Esophagus squamous epithelium (tissue), 5 donors: ENCODE measurements around the gene MSL3B.

Experiments
- DNase-seq: peaks from one replicate; lab custom pipeline; 2025; lab: John Stamatoyannopoulos, UW
- H3K27ac ChIP-seq, 4 donors: fragments of 200-600 bp; sonication (generic); one replicate each; pipeline ENCODE4 v1.5.1; 2016 to 2019; ENCODE audit warnings: mild to moderate bottlenecking in 1 of 4
- H3K27me3 ChIP-seq, 4 donors: fragments of 200-600 bp; sonication (generic); 1 replicate in 3 of 4; 2 replicates in 1 of 4; pipeline versions ENCODE4 v1.5.1 to v1.6.0; 2017 to 2021; ENCODE audit warnings: antibody characterized with exemption in 1 of 4
- H3K36me3 ChIP-seq, 3 donors: fragments of 200-600 bp; sonication (generic); one replicate each; pipeline ENCODE4 v1.5.1; 2016 to 2019
- H3K4me1 ChIP-seq, 3 donors: fragments of 200-600 bp; sonication (generic); one replicate each; pipeline ENCODE4 v1.5.1; 2017 to 2019
- H3K4me3 ChIP-seq, 4 donors: fragments of 200-600 bp; sonication (generic); 1 replicate in 3 of 4; 2 replicates in 1 of 4; pipeline ENCODE4 v1.5.1; 2016 to 2019; ENCODE audit warnings: mild to moderate bottlenecking in 2 of 4, moderate library complexity in 1 of 4
- H3K9me3 ChIP-seq, 3 donors: fragments of 200-600 bp; sonication (generic); one replicate each; pipeline ENCODE4 v1.5.1; 2016 to 2019
- POLR2A ChIP-seq, 4 donors: fragments of 450-650 bp; IDR thresholded peaks; one replicate each; pipeline ENCODE4 v1.6.1; 2017; ENCODE audit warnings: antibody characterized with exemption in 4 of 4, mild to moderate bottlenecking in 4 of 4, moderate library complexity in 3 of 4
- WGBS, 2 donors: methylation state at CpG; one replicate each; pipeline ENCODE4 v1.1.5; 2018; 5-methylcytosine and 5-hydroxymethylcytosine counted together
- intact Hi-C: fragments of 100-400 bp; cut with DNase I; formaldehyde crosslinking; loops from one replicate; pipeline ENCODE4 v1.15.0; 2022
- TF ChIP-seq, protein P1 (sequence below), 6 experiments: fragments of 450-650 bp in 4 of 6; fragments of 200-600 bp in 2 of 6; sonication (generic) in 2 of 6; IDR thresholded peaks; one replicate each; pipeline ENCODE4 v1.5.1; 2016 to 2019; ENCODE audit warnings: antibody characterized with exemption in 6 of 6, mild to moderate bottlenecking in 4 of 6, moderate library complexity in 4 of 6
- donor health status: DM: yes; HTN: yes; CAD: no.

Gene MSL3B

DNA sequence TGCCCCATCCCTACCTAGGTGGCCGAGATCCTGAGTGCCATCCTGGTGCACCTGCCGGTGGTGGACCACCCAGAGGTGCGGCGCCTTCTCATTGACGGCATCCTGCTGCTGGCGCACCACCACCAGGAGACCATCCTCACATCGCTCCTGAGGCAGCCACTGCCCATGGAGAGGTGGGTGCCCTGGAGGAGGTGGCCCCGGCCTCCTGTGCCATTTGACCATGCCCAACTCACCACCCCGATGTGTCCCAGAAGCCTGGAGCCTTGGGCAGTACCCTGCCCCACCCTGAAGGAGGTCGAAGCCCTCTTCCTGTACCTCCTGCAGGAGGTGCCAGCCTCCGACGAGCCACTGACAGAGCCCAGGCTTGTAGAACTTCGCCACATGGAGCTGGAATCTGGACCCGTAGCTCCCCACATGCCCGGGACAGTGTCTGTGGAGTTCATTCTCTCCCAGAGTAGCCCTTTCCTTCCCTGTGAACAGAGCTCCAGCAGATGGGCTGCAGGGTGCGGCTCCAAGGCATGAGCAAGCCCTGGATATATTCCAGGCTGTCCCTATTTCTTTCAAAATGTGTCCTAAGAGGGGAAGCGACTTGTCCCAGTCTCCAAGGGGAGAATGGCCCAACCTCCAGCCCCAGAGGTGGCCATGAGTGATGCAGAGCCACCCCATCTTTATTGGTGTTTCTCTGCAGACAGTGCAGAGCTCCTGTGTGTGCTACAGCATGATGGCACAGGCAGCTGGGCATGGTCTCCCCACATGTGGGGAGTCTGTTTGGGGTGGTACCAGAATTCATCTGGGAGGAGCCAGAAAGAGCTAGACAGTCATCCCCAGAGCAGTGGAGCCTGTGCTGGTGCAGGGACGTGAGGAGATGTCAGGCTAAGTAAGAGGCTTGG, 48.1 kb downstream of the MSL3B start:
- no peak overlapping the region for H3K4me3 ChIP-seq
- H3K9me3 ChIP-seq = no peaks in the 10 kb centered on the region
- no peak for DNase-seq
- intact Hi-C loops = no loop called here
- H3K4me1 ChIP-seq = no peaks in the 10 kb centered on the region
- no peaks in the 10 kb centered on the region for H3K27me3 ChIP-seq
- no peak overlapping the region for H3K27ac ChIP-seq
- no peaks in the 10 kb centered on the region for H3K36me3 ChIP-seq
- TF ChIP-seq, protein P1, sequence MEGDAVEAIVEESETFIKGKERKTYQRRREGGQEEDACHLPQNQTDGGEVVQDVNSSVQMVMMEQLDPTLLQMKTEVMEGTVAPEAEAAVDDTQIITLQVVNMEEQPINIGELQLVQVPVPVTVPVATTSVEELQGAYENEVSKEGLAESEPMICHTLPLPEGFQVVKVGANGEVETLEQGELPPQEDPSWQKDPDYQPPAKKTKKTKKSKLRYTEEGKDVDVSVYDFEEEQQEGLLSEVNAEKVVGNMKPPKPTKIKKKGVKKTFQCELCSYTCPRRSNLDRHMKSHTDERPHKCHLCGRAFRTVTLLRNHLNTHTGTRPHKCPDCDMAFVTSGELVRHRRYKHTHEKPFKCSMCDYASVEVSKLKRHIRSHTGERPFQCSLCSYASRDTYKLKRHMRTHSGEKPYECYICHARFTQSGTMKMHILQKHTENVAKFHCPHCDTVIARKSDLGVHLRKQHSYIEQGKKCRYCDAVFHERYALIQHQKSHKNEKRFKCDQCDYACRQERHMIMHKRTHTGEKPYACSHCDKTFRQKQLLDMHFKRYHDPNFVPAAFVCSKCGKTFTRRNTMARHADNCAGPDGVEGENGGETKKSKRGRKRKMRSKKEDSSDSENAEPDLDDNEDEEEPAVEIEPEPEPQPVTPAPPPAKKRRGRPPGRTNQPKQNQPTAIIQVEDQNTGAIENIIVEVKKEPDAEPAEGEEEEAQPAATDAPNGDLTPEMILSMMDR (IDR thresholded peaks at IDR 0.05) = no peak
- TF ChIP-seq POLR2A (IDR thresholded peaks at IDR 0.05) = no peak
- 77 to 79% methylated on average over 15 to 17 of the region's 18 CpGs for WGBS, 2 donors

DNA sequence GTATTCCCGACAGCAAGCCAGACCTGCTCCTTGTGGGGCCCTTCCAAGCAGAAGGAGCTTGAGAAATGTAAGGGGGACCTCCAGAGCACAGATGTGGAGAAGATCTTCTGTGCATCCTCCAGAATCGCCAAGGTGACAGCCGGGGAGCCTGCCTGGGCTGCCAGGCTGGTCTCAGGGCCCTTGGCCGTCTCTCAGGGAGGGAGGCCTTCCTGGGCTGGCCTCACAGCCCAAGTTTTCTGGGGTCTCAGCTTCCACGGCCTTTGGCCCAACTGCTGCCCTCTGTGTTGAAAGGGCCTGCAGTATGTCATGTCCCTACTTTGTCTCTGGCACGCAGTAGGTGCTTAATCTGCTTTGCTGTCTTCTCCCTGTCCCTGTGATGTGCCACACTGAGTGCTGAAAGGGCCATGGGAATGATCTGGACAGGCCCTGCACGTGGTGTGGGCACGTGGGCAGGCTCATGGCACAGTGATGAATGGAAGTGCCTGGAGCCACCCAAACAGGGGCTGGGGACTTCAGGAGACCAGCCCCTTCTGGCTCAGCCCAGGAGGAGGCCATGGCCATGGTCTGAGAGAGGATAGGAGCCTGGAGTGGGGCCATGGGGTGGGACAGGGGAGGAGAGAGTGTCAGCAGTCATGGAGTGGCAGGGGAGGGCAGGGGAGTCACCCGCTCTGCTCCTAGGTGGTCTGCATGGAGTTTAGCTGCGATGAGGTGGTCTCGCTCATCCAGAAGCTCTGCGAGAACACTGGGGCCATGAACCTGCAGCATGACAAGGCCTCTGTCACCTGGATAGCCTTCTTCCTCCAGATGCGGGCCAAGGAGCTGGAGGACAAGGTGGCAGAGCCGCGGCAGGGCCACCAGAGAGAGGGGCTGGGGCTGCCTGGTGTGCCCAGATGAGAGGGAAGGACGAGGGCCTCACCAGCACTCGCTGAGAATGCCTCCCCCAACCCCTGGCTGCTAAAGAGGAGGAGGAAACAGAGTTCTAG, 49.3 kb downstream of the MSL3B start:
- no peak overlapping the region for H3K27ac ChIP-seq
- no peaks in the 10 kb centered on the region for H3K36me3 ChIP-seq
- TF ChIP-seq POLR2A (IDR thresholded peaks at IDR 0.05) = no peak
- TF ChIP-seq, protein P1 (IDR thresholded peaks at IDR 0.05) = no peak
- 72 to 74% methylated on average over 2 to 9 of the region's 17 CpGs for WGBS, 2 donors
- no peaks in the 10 kb centered on the region for H3K27me3 ChIP-seq
- intact Hi-C loops = no loop called here
- H3K4me3 ChIP-seq = no peak overlapping the region
- DNase-seq = no peak
- no peaks in the 10 kb centered on the region for H3K4me1 ChIP-seq
- no peaks in the 10 kb centered on the region for H3K9me3 ChIP-seq

DNA sequence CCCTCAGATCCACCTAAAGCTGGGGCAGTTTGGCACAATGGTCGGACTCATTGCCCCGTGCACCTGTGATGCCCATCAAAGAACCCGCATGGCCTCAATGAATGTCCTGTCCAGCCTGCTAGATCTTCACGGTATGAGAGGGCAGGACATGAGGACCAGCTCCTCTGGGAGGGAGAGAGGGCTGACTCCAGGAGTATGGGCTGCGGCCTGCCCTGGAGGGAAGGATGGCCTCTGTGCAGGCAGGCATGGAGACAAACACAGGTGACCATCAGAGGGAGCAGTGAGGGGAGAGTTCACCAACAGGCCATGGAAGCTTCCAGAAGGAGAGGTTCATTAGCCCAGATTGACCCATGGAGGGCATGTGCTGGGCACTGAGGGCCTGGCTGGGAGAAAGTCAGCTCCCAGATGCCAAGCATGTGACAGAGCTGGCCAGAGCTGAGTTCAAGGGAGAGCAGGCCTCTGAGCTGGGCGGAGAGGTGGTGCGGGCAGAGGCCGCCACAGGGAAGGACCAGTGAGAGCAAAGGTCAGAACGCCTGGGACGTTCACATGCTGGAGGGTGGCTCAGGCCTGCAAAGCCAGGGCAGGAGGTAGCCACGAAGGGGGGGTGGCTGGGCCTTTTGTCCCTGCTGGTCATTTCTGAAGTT, 50.1 kb downstream of the MSL3B start:
- intact Hi-C loops = no loop called here
- TF ChIP-seq, protein P1 (IDR thresholded peaks at IDR 0.05) = no peak
- TF ChIP-seq POLR2A (IDR thresholded peaks at IDR 0.05) = no peak
- Histone ChIP-seq H3K4me1 (no peaks in the 10 kb centered on the region), H3K36me3 (no peaks in the 10 kb centered on the region), H3K4me3 (no peak overlapping the region), H3K27ac (no peak overlapping the region), H3K9me3 (no peaks in the 10 kb centered on the region), H3K27me3 (no peaks in the 10 kb centered on the region)
- 90% methylated on average over 9 of the region's 11 CpGs; no CpG with 5 or more reads in 1 of the 2 donors for WGBS, 2 donors
- DNase-seq = no peak

DNA sequence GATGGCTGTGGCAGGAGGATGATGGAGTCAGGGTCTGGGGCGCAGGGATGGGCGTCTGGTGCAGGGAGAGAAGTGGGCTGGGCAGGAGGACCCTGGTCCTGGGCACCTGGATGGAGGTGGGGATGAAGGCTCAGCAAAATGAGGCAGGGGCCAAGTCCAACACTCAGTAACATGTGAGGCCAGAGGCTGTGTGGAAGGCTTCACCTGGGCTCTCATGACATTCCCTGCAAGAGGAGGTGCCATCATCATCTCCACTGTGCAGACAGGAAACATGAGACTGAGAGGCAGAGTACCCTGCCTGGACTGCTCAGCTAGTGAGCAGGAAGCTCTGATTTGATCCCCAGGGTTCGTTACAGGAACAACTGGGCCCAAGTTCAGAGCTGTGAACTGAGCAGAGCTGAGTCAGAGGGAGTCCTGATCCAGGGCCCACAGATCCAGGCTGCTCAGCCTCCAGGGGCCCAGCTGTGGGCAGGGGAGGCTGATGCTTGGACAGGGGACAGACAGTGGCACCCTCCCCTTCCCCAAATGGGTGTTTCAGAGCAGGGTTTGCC, 50.8 kb downstream of the MSL3B start:
- H3K4me3 ChIP-seq = no peak overlapping the region
- DNase-seq = no peak
- no peak overlapping the region for H3K27ac ChIP-seq
- TF ChIP-seq POLR2A (IDR thresholded peaks at IDR 0.05) = no peak
- TF ChIP-seq, protein P1 (IDR thresholded peaks at IDR 0.05) = no peak
- no peaks in the 10 kb centered on the region for H3K9me3 ChIP-seq
- H3K27me3 ChIP-seq = no peaks in the 10 kb centered on the region
- intact Hi-C loops = no loop called here
- H3K4me1 ChIP-seq = no peaks in the 10 kb centered on the region
- H3K36me3 ChIP-seq = no peaks in the 10 kb centered on the region
- 89 to 100% methylated on average over 2 of the region's 3 CpGs for WGBS, 2 donors
